Esophagus squamous epithelium (tissue), 5 donors: ENCODE results near the gene TRIP13. TPM values are rescaled to one million over a fixed set of nuclear protein-coding genes. Genes with fewer than 3 reads are reported as not detected.

Experiments used
- DNase-seq: peaks from one replicate; lab custom pipeline; 2025; lab: John Stamatoyannopoulos, UW
- H3K27ac ChIP-seq, 4 donors: fragments of 200-600 bp; sonication (generic); one replicate each; pipeline ENCODE4 v1.5.1; 2016 to 2019; ENCODE audit warnings: mild to moderate bottlenecking in 1 of 4
- H3K27me3 ChIP-seq, 4 donors: fragments of 200-600 bp; sonication (generic); 1 replicate in 3 of 4; 2 replicates in 1 of 4; pipeline versions ENCODE4 v1.5.1 to v1.6.0; 2017 to 2021; ENCODE audit warnings: antibody characterized with exemption in 1 of 4
- H3K36me3 ChIP-seq, 3 donors: fragments of 200-600 bp; sonication (generic); one replicate each; pipeline ENCODE4 v1.5.1; 2016 to 2019
- H3K4me1 ChIP-seq, 3 donors: fragments of 200-600 bp; sonication (generic); one replicate each; pipeline ENCODE4 v1.5.1; 2017 to 2019
- H3K4me3 ChIP-seq, 4 donors: fragments of 200-600 bp; sonication (generic); 1 replicate in 3 of 4; 2 replicates in 1 of 4; pipeline ENCODE4 v1.5.1; 2016 to 2019; ENCODE audit warnings: mild to moderate bottlenecking in 2 of 4, moderate library complexity in 1 of 4
- H3K9me3 ChIP-seq, 3 donors: fragments of 200-600 bp; sonication (generic); one replicate each; pipeline ENCODE4 v1.5.1; 2016 to 2019
- CTCF ChIP-seq, 6 experiments: fragments of 450-650 bp in 4 of 6; fragments of 200-600 bp in 2 of 6; sonication (generic) in 2 of 6; IDR thresholded peaks; one replicate each; pipeline ENCODE4 v1.5.1; 2016 to 2019; ENCODE audit warnings: antibody characterized with exemption in 6 of 6, mild to moderate bottlenecking in 4 of 6, moderate library complexity in 4 of 6
- POLR2A ChIP-seq, 4 donors: fragments of 450-650 bp; IDR thresholded peaks; one replicate each; pipeline ENCODE4 v1.6.1; 2017; ENCODE audit warnings: antibody characterized with exemption in 4 of 4, mild to moderate bottlenecking in 4 of 4, moderate library complexity in 3 of 4
- WGBS, 2 donors: methylation state at CpG; one replicate each; pipeline ENCODE4 v1.1.5; 2018; 5-methylcytosine and 5-hydroxymethylcytosine counted together
- intact Hi-C: fragments of 100-400 bp; cut with DNase I; formaldehyde crosslinking; loops from one replicate; pipeline ENCODE4 v1.15.0; 2022
- total RNA-seq, 4 donors: library from RNA; depleted of rRNA; stranded (reverse); fragments of >200 nt; gene quantifications; one replicate each; pipeline ENCODE4 v1.1.0, GENCODE V29; 2016
- donor health status: DM: yes; HTN: yes; CAD: no.

The TRIP13 gene
- total RNA-seq, 4 donors from 2014 or later = 3.2 to 17.7 (median 9.5) TPM

- WGBS, 2 donors = 84 to 92% methylated on average over 8 to 11 of the region's 16 CpGs
- DNase-seq = no peak
Measured at GRCh38 chr5:868428-869135, 24.1 kb upstream of the TRIP13 start.

DNA sequence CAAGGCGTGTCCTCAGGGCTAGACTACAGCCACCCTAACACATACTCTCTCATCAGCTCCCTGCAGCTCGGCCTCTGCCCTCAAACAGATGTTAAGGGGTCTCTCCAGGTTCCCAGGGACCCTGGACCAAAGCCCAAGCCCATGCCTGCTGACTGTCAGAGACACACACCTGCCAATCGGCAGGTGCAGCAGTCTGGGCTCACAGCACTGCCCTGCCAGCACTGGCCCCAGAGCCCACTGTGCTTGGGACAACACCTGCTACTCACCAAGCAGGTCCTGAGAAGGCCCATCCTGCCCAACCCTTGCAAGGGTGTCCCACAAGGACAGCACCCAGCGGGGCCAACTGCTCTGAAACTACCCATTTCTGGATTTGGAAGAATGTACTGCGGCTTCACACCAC, 21.7 kb upstream of the TRIP13 start:
- intact Hi-C loops = no loop called here
- DNase-seq = no peak
- H3K9me3 ChIP-seq = no peaks in the 10 kb centered on the region
- 92 to 96% methylated on average over 4 of the region's 5 CpGs for WGBS, 2 donors
- H3K4me3 ChIP-seq = no peak overlapping the region
- peaks cover 32 to 100% (median 49%) of the 10 kb centered on the region in 3 donors for H3K36me3 ChIP-seq
- no peaks in the 10 kb centered on the region for H3K27me3 ChIP-seq
- no peak overlapping the region for H3K27ac ChIP-seq
- no peak for TF ChIP-seq POLR2A (IDR thresholded peaks at IDR 0.05)
- no peak for TF ChIP-seq CTCF (IDR thresholded peaks at IDR 0.05)
- H3K4me1 ChIP-seq = no peaks in the 10 kb centered on the region

More at GRCh38 chr5:868428-869135, 24.1 kb upstream of the TRIP13 start:
- Histone ChIP-seq H3K27ac (no peak overlapping the region), H3K4me1 (no peaks in the 10 kb centered on the region), H3K27me3 (no peaks in the 10 kb centered on the region), H3K4me3 (no peak overlapping the region), H3K36me3 (peaks cover 41 to 100% (median 43%) of the 10 kb centered on the region in 3 donors), H3K9me3 (no peaks in the 10 kb centered on the region)
- TF ChIP-seq CTCF (IDR thresholded peaks at IDR 0.05) (no peak), POLR2A (IDR thresholded peaks at IDR 0.05) (no peak)
- intact Hi-C loops = no loop called here

DNA sequence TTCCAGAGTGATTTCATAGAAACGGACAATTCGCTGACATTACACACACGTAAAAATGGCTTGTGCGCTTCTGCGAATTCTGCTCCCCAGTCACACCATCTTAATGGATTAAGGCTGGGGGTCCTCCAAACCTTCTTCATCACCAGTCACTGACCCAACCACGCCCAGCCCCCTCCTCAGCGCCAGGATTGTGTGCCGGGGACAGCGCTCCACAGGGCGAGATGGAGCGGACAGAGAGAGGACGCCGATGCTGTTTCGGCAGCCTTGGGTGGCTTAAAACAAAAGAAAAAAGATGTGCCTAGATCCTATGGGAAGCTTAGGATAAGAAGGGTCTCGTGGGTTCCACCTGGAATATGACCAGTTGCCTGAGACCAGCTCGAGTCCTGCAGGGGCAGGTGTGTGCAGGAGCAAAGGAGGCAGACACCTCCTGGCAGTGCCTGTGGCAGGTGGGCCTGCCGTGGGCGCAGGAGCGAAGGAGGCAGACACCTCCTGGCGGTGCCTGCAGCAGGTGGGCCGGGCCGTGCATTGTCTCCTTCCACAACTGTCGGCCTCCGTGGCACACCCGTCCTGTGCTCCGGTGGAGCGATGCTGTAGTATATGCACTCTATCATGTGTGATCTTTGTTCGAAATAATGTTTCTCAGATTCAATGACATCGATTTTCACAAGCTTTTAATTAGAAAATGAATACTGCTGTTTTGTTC, 20.9 kb upstream of the TRIP13 start:
- TF ChIP-seq POLR2A (IDR thresholded peaks at IDR 0.05) (no peak), CTCF (IDR thresholded peaks at IDR 0.05) (no peak)
- intact Hi-C loops = no loop called here
- WGBS, 2 donors = 91 to 93% methylated on average over 16 to 25 of the region's 29 CpGs

GRCh38 chr5:872301-872700, 20.4 kb upstream of the TRIP13 start:
- TF ChIP-seq POLR2A (IDR thresholded peaks at IDR 0.05) = no peak
- H3K27me3 ChIP-seq = no peaks in the 10 kb centered on the region
- intact Hi-C loops = no loop called here
- peaks cover 43 to 100% (median 51%) of the 10 kb centered on the region in 3 donors for H3K36me3 ChIP-seq
- no peaks in the 10 kb centered on the region for H3K9me3 ChIP-seq
- no peak for DNase-seq
- 67 to 87% methylated on average over 3 to 9 of the region's 10 CpGs for WGBS, 2 donors
- H3K4me3 ChIP-seq = no peak overlapping the region
- H3K4me1 ChIP-seq = no peaks in the 10 kb centered on the region
- no peak overlapping the region for H3K27ac ChIP-seq

More for the DNA sequence above, 20.9 kb upstream of the TRIP13 start:
- Histone ChIP-seq H3K4me1 (no peaks in the 10 kb centered on the region), H3K9me3 (no peaks in the 10 kb centered on the region), H3K27ac (no peak overlapping the region), H3K4me3 (no peak overlapping the region), H3K36me3 (peaks cover 40 to 100% (median 57%) of the 10 kb centered on the region in 3 donors), H3K27me3 (no peaks in the 10 kb centered on the region)
- no peak for DNase-seq

GRCh38 chr5:873328-873727, 19.4 kb upstream of the TRIP13 start:
- H3K4me1 ChIP-seq = no peaks in the 10 kb centered on the region
- DNase-seq = no peak
- no peaks in the 10 kb centered on the region for H3K9me3 ChIP-seq
- H3K27me3 ChIP-seq = no peaks in the 10 kb centered on the region
- intact Hi-C loops = no loop called here
- H3K4me3 ChIP-seq = no peak overlapping the region
- no peak overlapping the region for H3K27ac ChIP-seq
- TF ChIP-seq CTCF (IDR thresholded peaks at IDR 0.05) = no peak
- TF ChIP-seq POLR2A (IDR thresholded peaks at IDR 0.05) = no peak
- 69% methylated on average over 5 to 6 of the region's 8 CpGs for WGBS, 2 donors
- peaks cover 49 to 100% (median 53%) of the 10 kb centered on the region in 3 donors for H3K36me3 ChIP-seq
